Uterus (tissue), 4 donors: Measurements from ENCODE around the gene ADGRG6. TPM values are rescaled to one million over a fixed set of nuclear protein-coding genes. Genes with fewer than 3 reads are reported as not detected.

ENCODE experiments used
- DNase-seq, 2 donors: peaks; one replicate each; pipeline ENCODE4 v3.0.0-alpha.2; 2019 to 2020
- H3K27ac ChIP-seq, 2 donors: fragments of 200-600 bp; sonication (generic); 1 replicate in 1 of 2; 2 replicates in 1 of 2; pipeline ENCODE4 v1.5.1; 2016 to 2018
- H3K27me3 ChIP-seq, 2 donors: fragments of 200-600 bp; sonication (generic); one replicate each; pipeline ENCODE4 v1.5.1; 2018 to 2019; ENCODE audit warnings: control low read depth in 1 of 2
- H3K36me3 ChIP-seq, 2 donors: fragments of 200-600 bp; sonication (generic); one replicate each; pipeline ENCODE4 v1.5.1; 2019; ENCODE audit warnings: control low read depth in 1 of 2
- H3K4me1 ChIP-seq, 2 donors: fragments of 200-600 bp; sonication (generic); one replicate each; pipeline ENCODE4 v1.5.1; 2018 to 2019; ENCODE audit warnings: control low read depth in 1 of 2
- H3K4me3 ChIP-seq, 2 donors: fragments of 200-600 bp; sonication (generic); 1 replicate in 1 of 2; 2 replicates in 1 of 2; pipeline ENCODE4 v1.5.1; 2018 to 2019; ENCODE audit warnings: mild to moderate bottlenecking in 1 of 2
- H3K9me3 ChIP-seq, 2 donors: fragments of 200-600 bp; sonication (generic); one replicate each; pipeline ENCODE4 v1.5.1; 2019; ENCODE audit warnings: control low read depth in 1 of 2
- CTCF ChIP-seq, 4 experiments: fragments of 200-600 bp in 2 of 4; fragments of 450-650 bp in 2 of 4; sonication (generic) in 2 of 4; IDR thresholded peaks; one replicate each; pipeline ENCODE4 v1.5.1; 2016 to 2019; ENCODE audit warnings: antibody characterized with exemption in 4 of 4, mild to moderate bottlenecking in 2 of 4, moderate library complexity in 1 of 4
- POLR2A ChIP-seq, 2 donors: fragments of 450-650 bp; IDR thresholded peaks; one replicate each; pipeline ENCODE4 v1.6.1; 2016; ENCODE audit warnings: antibody characterized with exemption in 2 of 2, mild to moderate bottlenecking in 1 of 2, moderate library complexity in 1 of 2
- intact Hi-C: fragments of 100-400 bp; cut with DNase I; formaldehyde crosslinking; loops from one replicate; pipeline ENCODE4 v1.15.1; 2023; ENCODE audit warnings: low total_unique reads
- total RNA-seq, 4 donors: library from RNA; depleted of rRNA in 3 of 4; stranded (reverse); fragments of >200 nt in 3 of 4; gene quantifications; one replicate each; pipeline versions ENCODE4 v1.1.0 to v1.2.4, GENCODE V29; 2014 to 2023
- donor health status: DM: yes; HTN: yes; CAD: no.

The ADGRG6 gene
- total RNA-seq, 4 donors from 2014 or later = 3.6 to 23.8 (median 9.5) TPM

- Histone ChIP-seq H3K27ac (no peak overlapping the region), H3K4me1 (no peaks in the 10 kb centered on the region), H3K9me3 (no peaks in the 10 kb centered on the region), H3K36me3 (no peaks in the 10 kb centered on the region), H3K27me3 (no peaks in the 10 kb centered on the region), H3K4me3 (no peak overlapping the region)
- intact Hi-C loops = no loop called here
- no peak for DNase-seq
- TF ChIP-seq POLR2A (IDR thresholded peaks at IDR 0.05) (no peak), CTCF (IDR thresholded peaks at IDR 0.05) (peak; percentile 70 to 76 (median 72))
Observed at GRCh38 chr6:142474531-142475289, 172.9 kb downstream of the ADGRG6 start.

- intact Hi-C loops = no loop called here
- Histone ChIP-seq H3K27me3 (no peaks in the 10 kb centered on the region), H3K36me3 (no peaks in the 10 kb centered on the region), H3K4me1 (no peaks in the 10 kb centered on the region), H3K27ac (no peak overlapping the region), H3K4me3 (no peak overlapping the region), H3K9me3 (no peaks in the 10 kb centered on the region)
- TF ChIP-seq CTCF (IDR thresholded peaks at IDR 0.05) (no peak), POLR2A (IDR thresholded peaks at IDR 0.05) (no peak)
- DNase-seq = no peak
Observed at GRCh38 chr6:142476452-142476851, 174.6 kb downstream of the ADGRG6 start.

GRCh38 chr6:142478117-142478516 is 176.3 kb downstream of the ADGRG6 start:
- Histone ChIP-seq H3K27ac (no peak overlapping the region), H3K9me3 (no peaks in the 10 kb centered on the region), H3K4me3 (no peak overlapping the region), H3K36me3 (no peaks in the 10 kb centered on the region), H3K4me1 (no peaks in the 10 kb centered on the region), H3K27me3 (no peaks in the 10 kb centered on the region)
- TF ChIP-seq POLR2A (IDR thresholded peaks at IDR 0.05) = no peak
- no peak for TF ChIP-seq CTCF (IDR thresholded peaks at IDR 0.05)
- no peak for DNase-seq
- intact Hi-C loops = no loop called here

- Histone ChIP-seq H3K27me3 (no peaks in the 10 kb centered on the region), H3K4me3 (no peak overlapping the region), H3K27ac (no peak overlapping the region), H3K9me3 (no peaks in the 10 kb centered on the region), H3K36me3 (no peaks in the 10 kb centered on the region), H3K4me1 (no peaks in the 10 kb centered on the region)
- no peak for DNase-seq
- intact Hi-C loops = no loop called here
- TF ChIP-seq POLR2A (IDR thresholded peaks at IDR 0.05) (no peak), CTCF (IDR thresholded peaks at IDR 0.05) (no peak)
Observed at GRCh38 chr6:142481466-142481865, 179.7 kb downstream of the ADGRG6 start.

GRCh38 chr6:142482249-142482648 is 180.4 kb downstream of the ADGRG6 start:
- intact Hi-C loops = no loop called here
- Histone ChIP-seq H3K4me3 (no peak overlapping the region), H3K27me3 (no peaks in the 10 kb centered on the region), H3K4me1 (no peaks in the 10 kb centered on the region), H3K36me3 (no peaks in the 10 kb centered on the region), H3K9me3 (no peaks in the 10 kb centered on the region), H3K27ac (no peak overlapping the region)
- TF ChIP-seq POLR2A (IDR thresholded peaks at IDR 0.05) = no peak
- TF ChIP-seq CTCF (IDR thresholded peaks at IDR 0.05) = no peak
- no peak for DNase-seq
